GM23338 (cell line): ENCODE results near the gene MPRIP. TPM values are rescaled to one million over a fixed set of nuclear protein-coding genes. Genes with fewer than 3 reads are reported as not detected.
"Not testable (repeated sequence)": the region's sequence is repeated elsewhere in the genome, so short reads cannot be mapped to it uniquely, and the experiment has no call there.

Source experiments
- ATAC-seq: fragments of 200-7000 bp; cut with Tn5 transposase; 3 replicates; pipeline ENCODE4 v1.9.1; 2020
- DNase-seq: peaks from one replicate; pipeline ENCODE4 v3.0.0-alpha.2; 2015; ENCODE audit warnings: low spot score
- H2AFZ ChIP-seq: fragments of 200-600 bp; sonication (generic); 2 replicates; pipeline ENCODE4 v1.8.0; 2016; ENCODE audit warnings: antibody characterized with exemption, mild to moderate bottlenecking, moderate library complexity
- H3F3A ChIP-seq: fragments of 200-600 bp; sonication (generic); replicated peaks from 2 replicates; pipeline ENCODE4 v1.8.0; 2017; ENCODE audit warnings: antibody characterized with exemption, mixed run types, low read depth
- H3K27ac ChIP-seq: fragments of 200-600 bp; sonication (generic); 2 replicates; pipeline ENCODE4 v1.6.1; 2016; ENCODE audit warnings: low read depth
- H3K27me3 ChIP-seq: fragments of 200-600 bp; sonication (generic); 2 replicates; pipeline ENCODE4 v1.8.0; 2016; ENCODE audit warnings: mild to moderate bottlenecking, mixed run types, moderate library complexity; ENCODE audit not compliant: insufficient read depth
- H3K36me3 ChIP-seq: fragments of 200-600 bp; sonication (generic); 2 replicates; pipeline ENCODE4 v1.8.0; 2016; ENCODE audit warnings: mild to moderate bottlenecking; ENCODE audit not compliant: insufficient read depth
- H3K4me1 ChIP-seq: fragments of 200-600 bp; sonication (generic); 2 replicates; pipeline ENCODE4 v1.8.0; 2016; ENCODE audit warnings: mild to moderate bottlenecking, moderate library complexity; ENCODE audit not compliant: insufficient read depth
- H3K4me2 ChIP-seq: fragments of 200-600 bp; sonication (generic); 2 replicates; pipeline ENCODE4 v1.7.1; 2017; ENCODE audit warnings: mixed run types
- H3K4me3 ChIP-seq: fragments of 200-600 bp; sonication (generic); 2 replicates; pipeline ENCODE4 v1.6.1; 2016; ENCODE audit warnings: mixed run types
- H3K79me2 ChIP-seq: fragments of 200-600 bp; sonication (generic); replicated peaks from 2 replicates; pipeline ENCODE4 v1.8.0; 2017; ENCODE audit warnings: mild to moderate bottlenecking; ENCODE audit not compliant: insufficient read depth
- H3K9me2 ChIP-seq: fragments of 200-600 bp; sonication (generic); 2 replicates; pipeline ENCODE4 v1.8.0; 2017; ENCODE audit not compliant: insufficient read depth
- H4K20me1 ChIP-seq: fragments of 200-600 bp; sonication (generic); replicated peaks from 2 replicates; pipeline ENCODE4 v1.8.0; 2017; ENCODE audit warnings: mild to moderate bottlenecking; ENCODE audit not compliant: insufficient read depth
- H3K27ac Mint-ChIP-seq: 2 replicates; pipeline ENCODE4 v1.8.0; 2020; ENCODE audit warnings: inconsistent platforms, mild to moderate bottlenecking, moderate library complexity, mixed read lengths
- H3K27me3 Mint-ChIP-seq: 3 replicates; pipeline ENCODE4 v1.8.0; 2022; ENCODE audit warnings: low read depth, mild to moderate bottlenecking, moderate library complexity, mixed read lengths, inconsistent platforms; ENCODE audit not compliant: insufficient read depth, poor library complexity
- H3K36me3 Mint-ChIP-seq: 3 replicates; pipeline ENCODE4 v1.8.0; 2021; ENCODE audit warnings: low read depth, mild to moderate bottlenecking, inconsistent platforms, moderate library complexity, mixed read lengths
- H3K4me1 Mint-ChIP-seq: 3 replicates; pipeline ENCODE4 v1.8.0; 2020; ENCODE audit warnings: mild to moderate bottlenecking, inconsistent platforms, mixed read lengths
- H3K4me3 Mint-ChIP-seq: 3 replicates; pipeline ENCODE4 v1.8.0; 2021; ENCODE audit warnings: moderate library complexity, mild to moderate bottlenecking, inconsistent platforms, mixed read lengths
- H3K9me3 Mint-ChIP-seq: 3 replicates; pipeline ENCODE4 v1.8.0; 2020; ENCODE audit warnings: moderate library complexity, mild to moderate bottlenecking, inconsistent platforms, mixed read lengths
- ETS1 ChIP-seq: IDR thresholded peaks from 2 replicates; pipeline ENCODE4 v1.6.1; 2016; ENCODE audit warnings: antibody characterized with exemption
- EZH2phosphoT487 ChIP-seq: fragments of 200-600 bp; sonication (generic); IDR thresholded peaks from one replicate; pipeline ENCODE4 v1.8.1; 2018; ENCODE audit warnings: antibody characterized with exemption; ENCODE audit not compliant: unreplicated experiment
- JUNB ChIP-seq: IDR thresholded peaks from one replicate; pipeline ENCODE4 v1.6.1; 2016; ENCODE audit warnings: antibody characterized with exemption; ENCODE audit not compliant: unreplicated experiment
- NANOG ChIP-seq: IDR thresholded peaks from 2 replicates; pipeline ENCODE4 v1.6.1; 2016; ENCODE audit warnings: antibody characterized with exemption, borderline replicate concordance
- REST ChIP-seq: IDR thresholded peaks from one replicate; pipeline ENCODE4 v1.6.1; 2018; ENCODE audit warnings: antibody characterized with exemption; ENCODE audit not compliant: unreplicated experiment
- ZNF331 ChIP-seq: fragments of 250-450 bp; sonication (Bioruptor Pico); IDR thresholded peaks from 2 replicates; pipeline ENCODE4 v1.5.0; 2020; ENCODE audit warnings: low read depth, mild to moderate bottlenecking, moderate library complexity
- polyA plus RNA-seq: library from polyadenylated mRNA; unstranded; fragments of >200 nt; fragmentation: Nextera tagmentation; extraction: Ambion mirVana; gene quantifications from 2 replicates; pipeline ENCODE4 v1.2.1, GENCODE V29; 2016
- total RNA-seq: library from RNA; depleted of rRNA; stranded (reverse); fragments of >200 nt; shearing (Covaris generic); gene quantifications from 2 replicates; pipeline ENCODE4 v1.2.3, GENCODE V29; 2014

Gene MPRIP
- total and polyA plus RNA-seq, 2 experiments from 2014 or later, result 39.3 to 113 TPM

GRCh38 chr17:17134957-17135333 lies 92.7 kb downstream of the MPRIP start:
- no peaks in the 10 kb centered on the region for H3K36me3 ChIP-seq
- no peaks in the 10 kb centered on the region for H3F3A ChIP-seq
- Mint-ChIP-seq H3K4me3 (no peak overlapping the region), H3K36me3 (peaks cover 12% of the 10 kb centered on the region), H3K9me3 (no peaks in the 10 kb centered on the region), H3K27me3 (peaks cover 9% of the 10 kb centered on the region), H3K27ac (no peak overlapping the region; the same call in 1 of the 2 replicates), H3K4me1 (peaks cover 10% of the 10 kb centered on the region)
- no peak overlapping the region for H2AFZ ChIP-seq
- DNase-seq, result no peak
- H4K20me1 ChIP-seq, result no peaks in the 10 kb centered on the region; the same call in none of the 2 replicates
- no peaks in the 10 kb centered on the region for H3K27me3 ChIP-seq
- no peak overlapping the region for H3K4me2 ChIP-seq
- H3K9me2 ChIP-seq, result no peaks in the 10 kb centered on the region
- H3K4me3 ChIP-seq, result no peak overlapping the region
- ATAC-seq, result no peak
- no peak overlapping the region for H3K27ac ChIP-seq
- H3K4me1 ChIP-seq, result no peaks in the 10 kb centered on the region
- no peaks in the 10 kb centered on the region for H3K79me2 ChIP-seq
- TF ChIP-seq EZH2phosphoT487, result no peak
- TF ChIP-seq REST, result no peak
- TF ChIP-seq NANOG, result no peak
- TF ChIP-seq JUNB, result no peak
- no peak for TF ChIP-seq ZNF331 (CRISPR knock-in tag)
- no peak for TF ChIP-seq ETS1

- H2AFZ ChIP-seq, H3K4me1 ChIP-seq, H3K27ac Mint-ChIP-seq, H3K4me3 ChIP-seq, H3F3A ChIP-seq, H3K27me3 Mint-ChIP-seq, ATAC-seq, H3K36me3 ChIP-seq, H3K9me2 ChIP-seq, H3K4me3 Mint-ChIP-seq, DNase-seq, H3K4me2 ChIP-seq, H3K79me2 ChIP-seq, H3K9me3 Mint-ChIP-seq, H4K20me1 ChIP-seq, H3K27ac ChIP-seq, H3K27me3 ChIP-seq: not testable (repeated sequence)
- H3K4me1 Mint-ChIP-seq, result peaks cover 21% of the 10 kb centered on the region
- peaks cover 12% of the 10 kb centered on the region for H3K36me3 Mint-ChIP-seq
Observed at GRCh38 chr17:17136221-17136620, 94.0 kb downstream of the MPRIP start.
